BJ (cell line): ENCODE data around the gene IFT22. TPM values are rescaled to one million over a fixed set of nuclear protein-coding genes. Genes with fewer than 3 reads are reported as not detected.

Experiments used
- CTCF ChIA-PET: fragments of 350-600 bp; formaldehyde crosslinking; extraction: SDS; loops from one replicate; lab custom pipeline; 2021; ENCODE audit warnings: antibody characterized with exemption, inconsistent platforms; lab: Yijun Ruan, JAX
- POLR2A ChIA-PET: fragments of 300-600 bp; sonication (Branson Sonifier 250); formaldehyde crosslinking; extraction: SDS; loops from one replicate; lab custom pipeline; 2021; ENCODE audit warnings: antibody characterized with exemption; lab: Charles Lee
- DNase-seq: peaks from one replicate; pipeline ENCODE4 v3.0.0-alpha.2; 2011; ENCODE audit warnings: low read depth
- H3K27me3 ChIP-seq: 2 replicates; pipeline ENCODE4 v1.6.0; 2011; ENCODE audit warnings: low read length; ENCODE audit not compliant: control insufficient read depth, insufficient read depth
- H3K36me3 ChIP-seq: 2 replicates; pipeline ENCODE4 v1.5.1; 2011; ENCODE audit warnings: low read length; ENCODE audit not compliant: control insufficient read depth, insufficient read depth
- H3K4me3 ChIP-seq: 2 replicates; pipeline ENCODE4 v1.5.1; 2011; ENCODE audit warnings: low read depth, mild to moderate bottlenecking, control low read depth, low read length
- polyA plus RNA-seq: library from polyadenylated mRNA; depleted of rRNA; stranded (reverse); fragments of >200 nt; gene quantifications from 2 replicates; pipeline ENCODE4 v1.2.3, GENCODE V29; 2011
- TF ChIP-seq, protein P1 (sequence below): IDR thresholded peaks from 2 replicates; pipeline ENCODE4 v1.5.1; 2011; ENCODE audit warnings: low read depth, mild to moderate bottlenecking, control low read depth, inconsistent platforms, low read length, moderate library complexity; ENCODE audit not compliant: insufficient read depth

Gene IFT22
- polyA plus RNA-seq, 1 experiment, result 59.0 TPM

GRCh38 chr7:101365956-101366355, 44.3 kb upstream of the IFT22 start:
- Histone ChIP-seq H3K27me3 (peaks cover 14% of the 10 kb centered on the region), H3K4me3 (no peak overlapping the region), H3K36me3 (no peaks in the 10 kb centered on the region)
- POLR2A ChIA-PET, result no interaction called here
- DNase-seq, result no peak
- TF ChIP-seq, protein P1, sequence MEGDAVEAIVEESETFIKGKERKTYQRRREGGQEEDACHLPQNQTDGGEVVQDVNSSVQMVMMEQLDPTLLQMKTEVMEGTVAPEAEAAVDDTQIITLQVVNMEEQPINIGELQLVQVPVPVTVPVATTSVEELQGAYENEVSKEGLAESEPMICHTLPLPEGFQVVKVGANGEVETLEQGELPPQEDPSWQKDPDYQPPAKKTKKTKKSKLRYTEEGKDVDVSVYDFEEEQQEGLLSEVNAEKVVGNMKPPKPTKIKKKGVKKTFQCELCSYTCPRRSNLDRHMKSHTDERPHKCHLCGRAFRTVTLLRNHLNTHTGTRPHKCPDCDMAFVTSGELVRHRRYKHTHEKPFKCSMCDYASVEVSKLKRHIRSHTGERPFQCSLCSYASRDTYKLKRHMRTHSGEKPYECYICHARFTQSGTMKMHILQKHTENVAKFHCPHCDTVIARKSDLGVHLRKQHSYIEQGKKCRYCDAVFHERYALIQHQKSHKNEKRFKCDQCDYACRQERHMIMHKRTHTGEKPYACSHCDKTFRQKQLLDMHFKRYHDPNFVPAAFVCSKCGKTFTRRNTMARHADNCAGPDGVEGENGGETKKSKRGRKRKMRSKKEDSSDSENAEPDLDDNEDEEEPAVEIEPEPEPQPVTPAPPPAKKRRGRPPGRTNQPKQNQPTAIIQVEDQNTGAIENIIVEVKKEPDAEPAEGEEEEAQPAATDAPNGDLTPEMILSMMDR, result no peak
- CTCF ChIA-PET, result interaction anchor here (1.1 to 4.2 kb wide), 5 partner anchors 17 to 172 kb away, joined by 3 to 28 read pairs (median 4); no protein-coding TSS in a partner anchor

DNA sequence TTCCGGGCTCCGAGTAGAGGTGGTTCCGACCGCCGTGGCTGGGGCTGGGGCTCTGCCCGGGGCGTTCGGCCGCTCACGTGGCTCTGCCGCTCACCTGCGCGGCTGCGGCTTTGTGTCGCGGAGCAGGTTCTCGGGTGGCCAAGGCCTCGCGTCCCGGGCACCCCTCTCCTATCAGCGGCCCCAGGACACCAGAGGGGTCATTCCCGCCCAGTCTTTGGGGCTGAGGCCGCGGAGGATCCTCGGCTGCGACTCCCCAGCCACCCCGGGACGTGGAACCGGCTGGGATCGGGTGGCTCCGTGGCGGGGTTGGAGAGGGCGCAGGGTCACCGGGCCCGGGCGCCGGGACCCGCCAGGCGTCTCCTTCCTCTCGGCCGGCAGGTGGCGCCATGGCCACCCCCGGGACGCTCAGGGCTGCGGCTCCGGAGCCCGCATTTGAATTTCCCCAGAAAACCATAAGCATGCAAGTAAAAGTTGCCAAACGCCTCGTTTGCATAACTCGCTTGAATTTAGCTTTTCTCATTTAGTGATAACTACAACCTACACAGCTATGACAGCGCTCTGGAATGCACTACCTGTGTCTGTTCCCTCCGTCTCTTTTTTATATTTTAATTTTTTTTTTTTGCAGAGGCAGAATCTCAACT, 42.2 kb upstream of the IFT22 start:
- ChIA-PET CTCF (interaction anchor here (0.6 to 5.3 kb wide), 29 partner anchors 9 to 1095 kb away, joined by 3 to 88 read pairs (median 5); no protein-coding TSS in a partner anchor), POLR2A (no interaction called here)
- Histone ChIP-seq H3K4me3 (peak overlapping the region; percentile 38), H3K27me3 (peaks cover 10% of the 10 kb centered on the region), H3K36me3 (no peaks in the 10 kb centered on the region)
- TF ChIP-seq, protein P1, result peak; percentile 74
- DNase-seq, result no peak

DNA sequence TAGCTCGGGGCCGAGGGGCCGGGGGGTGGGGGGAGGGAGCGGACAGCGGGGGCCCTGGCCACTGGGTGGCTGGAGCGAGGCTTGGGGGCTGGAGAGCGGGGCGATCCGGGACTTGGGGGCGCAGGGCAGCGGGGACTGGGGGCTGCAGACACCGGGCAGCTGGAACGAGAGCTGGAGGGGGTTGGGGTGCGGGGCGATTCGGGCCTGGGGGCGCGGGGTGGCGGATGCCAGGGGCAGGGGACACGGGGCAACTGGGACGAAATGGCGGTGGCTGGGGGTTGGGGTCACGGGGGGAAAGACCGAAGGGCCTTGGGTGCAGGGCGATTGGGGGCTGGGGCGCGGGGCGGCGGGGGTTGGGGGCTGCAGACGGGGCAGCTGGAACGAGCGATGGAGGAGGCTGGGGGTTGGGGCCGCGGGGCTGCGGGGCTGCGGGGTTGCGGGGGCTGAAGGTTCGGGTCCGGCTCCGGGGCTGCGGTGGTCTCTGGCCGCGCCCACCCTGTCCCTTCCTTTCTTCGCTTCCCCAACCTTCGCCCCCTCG, 41.7 kb upstream of the IFT22 start:
- TF ChIP-seq, protein P1, result no peak
- peaks cover 8% of the 10 kb centered on the region for H3K27me3 ChIP-seq
- DNase-seq, result no peak
- CTCF ChIA-PET, result interaction anchor here (0.6 to 5.3 kb wide), 10 partner anchors 10 to 200 kb away, joined by 3 to 88 read pairs (median 5); no protein-coding TSS in a partner anchor
- H3K36me3 ChIP-seq, result no peaks in the 10 kb centered on the region
- H3K4me3 ChIP-seq, result peak overlapping the region; percentile 38
- POLR2A ChIA-PET, result no interaction called here

GRCh38 chr7:101362334-101363195, 41.0 kb upstream of the IFT22 start, which contains the start of gene COL26A1:
TSS of gene COL26A1 (plus strand) at chr7:101362875. CDS start at chr7:101363033, 158 bp downstream.
- TF ChIP-seq, protein P1, result no peak
- DNase-seq, result no peak
- H3K27me3 ChIP-seq, result peaks cover 8% of the 10 kb centered on the region
- POLR2A ChIA-PET, result interaction anchor here (0.6 kb wide), 1 partner anchor 41 kb away, joined by 3 read pairs; the partner anchor contains the start of gene IFT22
- CTCF ChIA-PET, result interaction anchor here (0.6 to 5.3 kb wide), 12 partner anchors 11 to 200 kb away, joined by 3 to 88 read pairs (median 5); no protein-coding TSS in a partner anchor
- H3K36me3 ChIP-seq, result no peaks in the 10 kb centered on the region
- H3K4me3 ChIP-seq, result peak within 1 kb of the TSS; percentile 38
